ENCODE measurements around the gene CLP1. TPM values are rescaled to one million over a fixed set of nuclear protein-coding genes. Genes with fewer than 3 reads are reported as not detected.

The CLP1 gene
- total and polyA plus RNA-seq, 12 donors = 5.5 to 21.1 (median 11.5) TPM

DNA sequence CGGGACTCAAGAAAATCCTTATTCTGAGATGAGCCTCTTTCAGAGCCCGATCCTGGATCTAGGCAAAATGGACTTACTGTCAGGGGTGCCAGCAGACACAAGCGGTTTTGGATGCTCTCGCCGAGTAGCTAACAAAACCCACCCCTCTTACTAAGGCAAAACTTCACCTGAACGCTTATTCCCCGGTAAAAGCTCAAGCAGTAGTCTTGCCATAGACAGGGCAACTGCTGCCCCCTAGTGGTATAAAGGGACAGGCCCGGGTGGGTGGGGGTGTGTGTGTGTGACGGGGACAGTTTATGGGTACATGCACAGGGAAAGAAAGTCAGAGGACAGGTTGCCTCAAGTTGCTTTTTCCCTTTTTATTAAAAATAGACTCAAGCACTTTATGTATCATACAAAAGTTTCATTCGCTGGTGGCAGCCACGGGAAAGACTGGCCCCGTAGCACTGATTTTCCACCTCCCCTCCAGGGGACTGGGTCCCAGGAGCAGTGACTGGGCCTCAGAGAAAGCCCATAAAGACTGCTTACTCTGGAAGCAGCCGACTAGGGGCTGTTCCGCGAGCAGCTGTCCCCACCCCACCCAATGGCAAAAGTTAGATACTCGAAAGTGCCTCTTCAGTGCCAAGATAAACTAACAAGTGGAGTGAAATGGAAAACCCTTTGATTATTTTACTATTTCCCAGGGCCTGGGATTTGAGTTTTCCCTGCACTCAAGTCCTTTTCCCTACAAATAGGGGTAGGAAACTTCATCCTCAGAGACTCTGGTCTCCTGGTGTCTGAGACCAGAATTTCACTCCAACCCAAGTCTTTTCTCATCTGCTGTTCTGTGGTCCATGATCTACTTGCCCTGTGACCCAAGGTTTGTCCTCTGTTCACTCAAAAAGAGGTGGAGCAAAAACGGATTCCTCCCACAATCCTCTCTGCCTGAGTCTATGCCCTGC is 12.5 kb upstream of the CLP1 start:
- no peak overlapping the region for H3K4me3 ChIP-seq
- H3K36me3 ChIP-seq (replicated peaks in 1 of 2) = no peaks in the 10 kb centered on the region
- peak; percentile 78 to 93 (median 85) for DNase-seq
- peaks cover 18% of the 10 kb centered on the region for H3K27me3 ChIP-seq
- TF ChIP-seq, protein P1, sequence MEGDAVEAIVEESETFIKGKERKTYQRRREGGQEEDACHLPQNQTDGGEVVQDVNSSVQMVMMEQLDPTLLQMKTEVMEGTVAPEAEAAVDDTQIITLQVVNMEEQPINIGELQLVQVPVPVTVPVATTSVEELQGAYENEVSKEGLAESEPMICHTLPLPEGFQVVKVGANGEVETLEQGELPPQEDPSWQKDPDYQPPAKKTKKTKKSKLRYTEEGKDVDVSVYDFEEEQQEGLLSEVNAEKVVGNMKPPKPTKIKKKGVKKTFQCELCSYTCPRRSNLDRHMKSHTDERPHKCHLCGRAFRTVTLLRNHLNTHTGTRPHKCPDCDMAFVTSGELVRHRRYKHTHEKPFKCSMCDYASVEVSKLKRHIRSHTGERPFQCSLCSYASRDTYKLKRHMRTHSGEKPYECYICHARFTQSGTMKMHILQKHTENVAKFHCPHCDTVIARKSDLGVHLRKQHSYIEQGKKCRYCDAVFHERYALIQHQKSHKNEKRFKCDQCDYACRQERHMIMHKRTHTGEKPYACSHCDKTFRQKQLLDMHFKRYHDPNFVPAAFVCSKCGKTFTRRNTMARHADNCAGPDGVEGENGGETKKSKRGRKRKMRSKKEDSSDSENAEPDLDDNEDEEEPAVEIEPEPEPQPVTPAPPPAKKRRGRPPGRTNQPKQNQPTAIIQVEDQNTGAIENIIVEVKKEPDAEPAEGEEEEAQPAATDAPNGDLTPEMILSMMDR (IDR thresholded peaks at IDR 0.05) = peak; percentile 64 to 91 (median 77)
- TF ChIP-seq POLR2A (IDR thresholded peaks at IDR 0.05) = no peak
- peak overlapping the region in 1 of 5 donors; percentile 0 for H3K27ac ChIP-seq
- intact Hi-C loops (cut with DNase I) = loop anchor here (5.0 to 10.0 kb wide), 6 partner anchors 50 to 300 kb away; partner anchors contain the start of genes RTN4RL2 (in 1 of the 2), SERPING1 (in 1 of the 2) and UBE2L6 (in 1 of the 2)
- H3K4me1 ChIP-seq (replicated peaks in 1 of 2) = peaks cover 0 to 29% of the 10 kb centered on the region in 2 donors
- 11 to 19% (median 11%) methylated on average over 17 of the region's 17 CpGs for WGBS, 4 donors
- no peaks in the 10 kb centered on the region for H3K9me3 ChIP-seq (replicated peaks in 1 of 3)

DNA sequence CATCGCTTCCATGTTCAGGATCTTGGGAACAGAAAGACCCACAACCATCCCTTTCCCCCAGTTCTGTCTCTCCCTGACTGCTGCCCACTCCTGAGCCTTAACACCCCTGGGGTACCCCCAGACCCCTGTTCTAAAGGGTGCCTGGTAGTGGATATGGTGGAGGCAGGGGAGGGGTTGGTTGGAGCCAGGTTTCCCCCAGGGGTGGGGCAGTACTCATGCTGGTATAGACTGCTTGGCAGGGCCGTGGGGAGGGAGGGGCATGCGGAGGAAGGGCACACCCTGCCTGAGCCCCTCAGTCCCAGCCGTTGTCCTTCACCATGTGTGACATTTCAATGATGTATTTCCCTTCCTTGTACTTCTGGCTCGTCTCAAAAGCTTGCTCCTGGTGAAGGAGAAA is 11.9 kb upstream of the CLP1 start:
- Histone ChIP-seq H3K4me3 (no peak overlapping the region), H3K36me3 (replicated peaks in 1 of 2) (no peaks in the 10 kb centered on the region), H3K27me3 (peaks cover 18% of the 10 kb centered on the region), H3K4me1 (replicated peaks in 1 of 2) (peaks cover 0 to 29% of the 10 kb centered on the region in 2 donors), H3K9me3 (replicated peaks in 1 of 3) (no peaks in the 10 kb centered on the region), H3K27ac (no peak overlapping the region)
- 8 to 28% (median 14%) methylated on average over 2 to 5 of the region's 5 CpGs for WGBS, 4 donors
- no peak for TF ChIP-seq POLR2A (IDR thresholded peaks at IDR 0.05)
- TF ChIP-seq, protein P1 (IDR thresholded peaks at IDR 0.05) = no peak
- intact Hi-C loops (cut with DNase I) = loop anchor here (10.0 kb wide), 3 partner anchors 51 to 301 kb away; partner anchors contain the start of genes RTN4RL2 (in 1 of the 2) and SERPING1 (in 1 of the 2)
- no peak for DNase-seq

DNA sequence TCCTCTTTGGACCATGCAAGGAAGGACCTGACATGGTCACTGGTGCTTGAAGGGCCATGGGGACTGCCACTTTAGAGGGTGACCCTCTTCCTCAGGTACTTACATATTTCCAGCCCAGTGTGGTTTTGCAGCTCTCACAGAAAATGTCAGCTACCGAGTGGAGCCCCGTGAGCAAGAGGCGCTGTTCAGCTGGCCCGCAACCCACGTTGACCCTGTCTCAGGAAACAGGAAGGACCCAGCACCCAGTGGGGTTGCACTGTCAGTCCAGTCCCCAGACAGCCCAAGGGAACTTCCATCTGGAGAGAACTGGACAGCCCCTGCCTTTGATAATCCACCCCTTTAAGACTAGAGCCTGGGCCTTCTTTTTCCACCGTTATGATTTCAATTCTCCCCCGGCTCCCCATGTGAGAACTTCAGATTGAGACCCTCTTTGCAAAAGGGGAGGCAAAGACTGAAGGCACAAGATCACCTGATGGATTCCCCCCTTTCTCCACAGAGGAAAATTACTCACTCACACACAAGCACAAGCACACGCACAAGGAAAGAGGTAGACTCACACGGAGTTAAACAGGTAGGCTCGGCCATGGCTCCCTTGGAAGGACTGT is 11.3 kb upstream of the CLP1 start:
- 23 to 35% (median 31%) methylated on average over 5 to 10 of the region's 10 CpGs for WGBS, 4 donors
- no peaks in the 10 kb centered on the region for H3K36me3 ChIP-seq (replicated peaks in 1 of 2)
- no peaks in the 10 kb centered on the region for H3K9me3 ChIP-seq (replicated peaks in 1 of 3)
- H3K4me3 ChIP-seq = no peak overlapping the region
- peaks cover 18% of the 10 kb centered on the region for H3K27me3 ChIP-seq
- DNase-seq = peak in 1 of 7 donors; percentile 30
- intact Hi-C loops (cut with DNase I) = loop anchor here (10.0 kb wide), 3 partner anchors 51 to 301 kb away; partner anchors contain the start of genes RTN4RL2 (in 1 of the 2) and SERPING1 (in 1 of the 2)
- H3K4me1 ChIP-seq (replicated peaks in 1 of 2) = peaks cover 0 to 29% of the 10 kb centered on the region in 2 donors
- TF ChIP-seq POLR2A (IDR thresholded peaks at IDR 0.05) = no peak
- TF ChIP-seq, protein P1 (IDR thresholded peaks at IDR 0.05) = no peak
- no peak overlapping the region for H3K27ac ChIP-seq

DNA sequence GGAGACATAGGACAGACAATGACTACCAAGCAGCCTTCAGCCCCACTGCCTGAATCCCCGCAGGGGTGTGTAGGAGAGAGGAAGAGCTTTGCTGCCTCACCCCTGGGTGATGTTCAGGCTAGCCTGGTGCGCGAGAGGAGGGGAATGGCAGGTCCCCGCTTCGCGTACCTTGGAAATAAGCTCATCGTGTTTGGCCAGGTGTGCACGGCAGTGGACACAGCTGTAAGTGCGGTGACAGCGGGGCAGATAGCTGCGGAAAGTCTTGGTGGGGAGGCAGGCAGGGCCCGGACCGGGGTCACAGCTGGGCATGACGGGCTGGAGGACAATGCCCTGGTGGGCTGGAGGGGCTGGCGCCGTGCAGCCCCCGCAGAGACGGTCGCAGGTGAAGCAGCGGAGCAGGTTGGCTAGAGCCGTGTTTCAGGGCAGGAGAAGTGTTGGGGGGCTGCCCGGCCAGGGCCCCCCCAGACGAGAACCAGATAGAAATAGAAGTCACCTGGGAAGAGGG is 10.7 kb upstream of the CLP1 start:
- Histone ChIP-seq H3K9me3 (replicated peaks in 1 of 3) (no peaks in the 10 kb centered on the region), H3K4me3 (no peak overlapping the region), H3K27me3 (peaks cover 18% of the 10 kb centered on the region), H3K27ac (no peak overlapping the region), H3K4me1 (replicated peaks in 1 of 2) (peaks cover 0 to 29% of the 10 kb centered on the region in 2 donors), H3K36me3 (replicated peaks in 1 of 2) (no peaks in the 10 kb centered on the region)
- 6 to 11% (median 8%) methylated on average over 8 to 23 of the region's 23 CpGs for WGBS, 4 donors
- intact Hi-C loops (cut with DNase I) = loop anchor here (10.0 kb wide), 3 partner anchors 52 to 302 kb away; partner anchors contain the start of genes RTN4RL2 (in 1 of the 2) and SERPING1 (in 1 of the 2)
- DNase-seq = no peak
- TF ChIP-seq, protein P1 (IDR thresholded peaks at IDR 0.05) = no peak
- TF ChIP-seq POLR2A (IDR thresholded peaks at IDR 0.05) = no peak
